GM19397 (cell line): Measurements from ENCODE around the gene SLC45A3.

Source experiments
- ATAC-seq: cut with Tn5 transposase; IDR thresholded peaks from one replicate; pipeline ENCODE4 v1.9.1; 2021; ENCODE audit warnings: mild to moderate bottlenecking, moderate library complexity; ENCODE audit not compliant: unreplicated experiment

Gene SLC45A3

DNA sequence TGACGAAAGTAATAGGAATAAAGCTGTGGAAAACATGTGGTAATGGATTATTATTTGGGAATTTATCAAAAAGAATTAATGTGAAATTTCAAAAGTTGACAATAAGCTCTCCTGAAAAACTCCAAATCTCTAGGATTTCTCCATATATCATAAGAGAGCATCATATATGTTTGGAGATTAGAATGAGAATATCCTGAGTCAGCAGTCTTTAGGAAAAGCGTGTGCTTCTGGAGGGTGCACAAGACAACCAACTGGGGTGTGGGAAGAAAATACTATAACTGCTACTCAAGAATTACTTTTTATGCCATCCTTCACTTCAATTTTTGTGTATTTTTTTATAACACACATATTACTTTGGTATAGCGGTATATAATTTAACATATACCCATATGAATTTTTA is 68.2 kb downstream of the SLC45A3 start:
- no peak for ATAC-seq

GRCh38 chr1:205610901-205611466 is 69.3 kb downstream of the SLC45A3 start:
- no peak for ATAC-seq

- ATAC-seq: no peak
Measured at GRCh38 chr1:205610036-205610435, 70.3 kb downstream of the SLC45A3 start.
